MM.1S (cell line): ENCODE results near the gene SH3RF3.

Experiments
- DNase-seq: peaks from one replicate; pipeline ENCODE4 v3.0.0-alpha.2; 2015
- H2AFZ ChIP-seq: fragments of 300-600 bp; sonication (generic); 2 replicates; pipeline ENCODE4 v1.6.0; 2016; ENCODE audit warnings: antibody characterized with exemption, low read length
- H3F3A ChIP-seq: fragments of 300-600 bp; sonication (generic); 2 replicates; pipeline ENCODE4 v1.6.1; 2016; ENCODE audit warnings: mild to moderate bottlenecking, antibody characterized with exemption, low read length, moderate library complexity, mixed read lengths; ENCODE audit not compliant: insufficient read depth
- H3K27ac ChIP-seq: fragments of 300-600 bp; sonication (generic); 2 replicates; pipeline ENCODE4 v1.5.1; 2016; ENCODE audit warnings: mild to moderate bottlenecking, low read length
- H3K27me3 ChIP-seq: fragments of 300-600 bp; sonication (generic); replicated peaks from 2 replicates; pipeline ENCODE4 v1.6.0; 2016; ENCODE audit warnings: low read length; ENCODE audit not compliant: insufficient read depth
- H3K36me3 ChIP-seq: fragments of 300-600 bp; sonication (generic); replicated peaks from 2 replicates; pipeline ENCODE4 v1.6.1; 2016; ENCODE audit warnings: mild to moderate bottlenecking, low read length, mixed read lengths; ENCODE audit not compliant: insufficient read depth
- H3K4me1 ChIP-seq: fragments of 300-600 bp; sonication (generic); 2 replicates; pipeline ENCODE4 v1.6.1; 2016; ENCODE audit warnings: low read length, mixed read lengths
- H3K4me2 ChIP-seq: fragments of 300-600 bp; sonication (generic); 2 replicates; pipeline ENCODE4 v1.6.0; 2016; ENCODE audit warnings: low read depth, low read length
- H3K4me3 ChIP-seq: fragments of 300-600 bp; sonication (generic); 2 replicates; pipeline ENCODE4 v1.5.1; 2016; ENCODE audit warnings: low read length, mixed read lengths
- H3K79me2 ChIP-seq: fragments of 300-600 bp; sonication (generic); 2 replicates; pipeline ENCODE4 v1.6.1; 2016; ENCODE audit warnings: mixed run types, low read length, mixed read lengths
- H3K9ac ChIP-seq: fragments of 300-600 bp; sonication (generic); 2 replicates; pipeline ENCODE4 v1.6.1; 2016; ENCODE audit warnings: low read length, mixed read lengths
- H3K9me2 ChIP-seq: fragments of 300-600 bp; sonication (generic); replicated peaks from 2 replicates; pipeline ENCODE4 v1.6.1; 2016; ENCODE audit warnings: mild to moderate bottlenecking, low read length, mixed read lengths; ENCODE audit not compliant: insufficient read depth
- H3K9me3 ChIP-seq: fragments of 300-600 bp; sonication (generic); replicated peaks from 2 replicates; pipeline ENCODE4 v1.6.1; 2016; ENCODE audit warnings: mild to moderate bottlenecking, low read length, mixed read lengths; ENCODE audit not compliant: insufficient read depth
- H4K20me1 ChIP-seq: fragments of 300-600 bp; sonication (generic); 2 replicates; pipeline ENCODE4 v1.6.1; 2016; ENCODE audit warnings: mild to moderate bottlenecking, low read length, moderate library complexity, mixed read lengths; ENCODE audit not compliant: insufficient read depth
- EZH2 ChIP-seq: fragments of 300-600 bp; sonication (generic); optimal IDR thresholded peaks from 2 replicates; pipeline ENCODE3; 2017; ENCODE audit warnings: low read depth, mild to moderate bottlenecking, antibody characterized with exemption, low read length, mixed read lengths
- EZH2phosphoT487 ChIP-seq: fragments of 300-600 bp; sonication (generic); IDR thresholded peaks from 2 replicates; pipeline ENCODE4 v1.6.1; 2018; ENCODE audit warnings: antibody characterized with exemption, low read length
- TF ChIP-seq, protein P1 (sequence below): fragments of 300-600 bp; sonication (generic); IDR thresholded peaks from 2 replicates; pipeline ENCODE4 v1.5.1; 2016; ENCODE audit warnings: antibody characterized with exemption, low read length, mixed read lengths

SH3RF3 gene

DNA sequence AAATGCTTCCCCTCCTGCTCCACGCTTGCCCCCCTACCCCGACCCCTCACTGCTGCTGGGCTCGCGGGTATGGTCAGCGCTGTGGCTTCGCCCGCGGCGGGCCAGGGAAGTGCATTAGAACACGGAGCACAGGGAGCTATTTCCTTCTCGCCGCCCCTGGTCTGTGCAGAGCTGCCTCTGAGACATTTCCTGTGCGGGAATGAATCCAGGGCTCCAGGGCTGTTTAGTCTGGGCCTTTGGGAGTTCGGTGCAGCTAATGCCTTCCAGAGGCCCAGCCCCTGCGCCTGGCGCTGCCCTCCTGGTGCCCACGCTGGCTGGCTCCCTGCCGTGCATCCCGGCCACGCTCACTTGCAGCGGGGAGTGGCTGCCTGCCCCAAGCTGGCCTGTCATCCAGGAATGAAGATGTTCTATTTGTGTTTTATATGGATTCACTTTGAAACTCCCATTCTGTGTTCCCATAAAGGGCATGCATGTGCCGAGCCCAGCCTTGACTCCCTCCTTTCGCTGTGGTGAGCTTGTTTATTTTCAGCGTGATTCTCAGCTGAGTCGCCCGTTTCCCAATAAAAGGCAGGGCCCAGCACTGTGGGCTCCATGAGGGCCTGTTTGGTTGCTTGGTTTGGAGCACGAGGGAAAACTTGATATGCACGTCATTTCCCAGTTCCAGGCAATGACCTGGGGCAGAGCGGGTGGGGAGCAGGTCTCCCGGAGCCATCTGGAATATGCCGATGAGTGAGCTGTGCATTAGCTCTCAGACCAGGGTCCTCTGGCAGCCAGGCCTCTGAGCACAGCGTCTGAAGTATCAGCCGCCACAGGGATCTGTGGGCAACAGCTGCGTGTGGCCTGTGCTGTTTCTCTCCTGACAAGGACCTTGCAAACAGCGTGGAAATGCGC is 42.7 kb downstream of the SH3RF3 start:
- H3K27ac ChIP-seq: no peak overlapping the region
- H3K9ac ChIP-seq: no peak overlapping the region
- H4K20me1 ChIP-seq: no peaks in the 10 kb centered on the region
- no peaks in the 10 kb centered on the region for H3K36me3 ChIP-seq
- no peak for DNase-seq
- H3K27me3 ChIP-seq: no peaks in the 10 kb centered on the region
- no peaks in the 10 kb centered on the region for H3K9me3 ChIP-seq
- peaks cover 17% of the 10 kb centered on the region for H3K4me1 ChIP-seq
- no peak for TF ChIP-seq EZH2phosphoT487
- TF ChIP-seq EZH2: no peak
- TF ChIP-seq, protein P1, sequence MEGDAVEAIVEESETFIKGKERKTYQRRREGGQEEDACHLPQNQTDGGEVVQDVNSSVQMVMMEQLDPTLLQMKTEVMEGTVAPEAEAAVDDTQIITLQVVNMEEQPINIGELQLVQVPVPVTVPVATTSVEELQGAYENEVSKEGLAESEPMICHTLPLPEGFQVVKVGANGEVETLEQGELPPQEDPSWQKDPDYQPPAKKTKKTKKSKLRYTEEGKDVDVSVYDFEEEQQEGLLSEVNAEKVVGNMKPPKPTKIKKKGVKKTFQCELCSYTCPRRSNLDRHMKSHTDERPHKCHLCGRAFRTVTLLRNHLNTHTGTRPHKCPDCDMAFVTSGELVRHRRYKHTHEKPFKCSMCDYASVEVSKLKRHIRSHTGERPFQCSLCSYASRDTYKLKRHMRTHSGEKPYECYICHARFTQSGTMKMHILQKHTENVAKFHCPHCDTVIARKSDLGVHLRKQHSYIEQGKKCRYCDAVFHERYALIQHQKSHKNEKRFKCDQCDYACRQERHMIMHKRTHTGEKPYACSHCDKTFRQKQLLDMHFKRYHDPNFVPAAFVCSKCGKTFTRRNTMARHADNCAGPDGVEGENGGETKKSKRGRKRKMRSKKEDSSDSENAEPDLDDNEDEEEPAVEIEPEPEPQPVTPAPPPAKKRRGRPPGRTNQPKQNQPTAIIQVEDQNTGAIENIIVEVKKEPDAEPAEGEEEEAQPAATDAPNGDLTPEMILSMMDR: no peak
- H3K9me2 ChIP-seq: no peaks in the 10 kb centered on the region
- H3K4me2 ChIP-seq: no peak overlapping the region
- H3F3A ChIP-seq: peaks cover 6% of the 10 kb centered on the region; the same call in 1 of the 2 replicates
- no peak overlapping the region for H2AFZ ChIP-seq
- H3K79me2 ChIP-seq: peaks cover 93% of the 10 kb centered on the region
- no peak overlapping the region for H3K4me3 ChIP-seq

DNA sequence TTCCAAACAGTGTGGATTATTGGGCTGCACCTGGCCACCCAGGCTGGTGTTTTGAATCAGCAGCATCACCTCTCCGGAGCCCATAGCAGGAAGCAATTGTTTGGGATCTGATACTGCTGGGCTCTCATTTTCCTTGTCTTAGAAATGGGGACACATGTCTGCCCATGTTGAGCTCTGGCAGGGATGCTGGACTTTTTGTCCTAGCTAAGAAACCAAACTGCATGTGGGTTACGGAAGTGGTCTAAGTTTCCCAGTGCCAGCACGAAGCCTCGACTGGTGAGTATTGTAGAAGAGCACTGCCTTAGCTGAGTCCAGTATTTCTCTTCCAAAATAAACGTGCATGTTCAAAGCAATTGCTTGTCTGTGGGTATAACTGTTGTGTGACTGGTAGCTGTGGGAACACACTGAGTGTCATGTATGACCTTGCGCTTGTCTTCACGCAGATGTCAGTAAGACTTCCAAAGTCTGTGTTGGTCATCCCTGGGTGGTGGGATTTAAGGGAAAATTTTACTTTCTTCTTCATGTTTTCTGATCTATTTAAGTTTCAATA is 43.6 kb downstream of the SH3RF3 start:
- H3K4me2 ChIP-seq: no peak overlapping the region

GRCh38 chr2:109173311-109174171 is 44.5 kb downstream of the SH3RF3 start:
- H3K9ac ChIP-seq: no peak overlapping the region
- no peak overlapping the region for H3K4me2 ChIP-seq
- TF ChIP-seq EZH2 (no peak), EZH2phosphoT487 (no peak)
- TF ChIP-seq, protein P1: no peak
- no peak overlapping the region for H3K4me3 ChIP-seq
- H3K9me3 ChIP-seq: no peaks in the 10 kb centered on the region
- H2AFZ ChIP-seq: no peak overlapping the region
- H3K27me3 ChIP-seq: no peaks in the 10 kb centered on the region
- H3K36me3 ChIP-seq: no peaks in the 10 kb centered on the region
- no peaks in the 10 kb centered on the region for H3K9me2 ChIP-seq
- peaks cover 95% of the 10 kb centered on the region for H3K79me2 ChIP-seq
- H3F3A ChIP-seq: peaks cover 6% of the 10 kb centered on the region; the same call in 1 of the 2 replicates
- no peak overlapping the region for H3K27ac ChIP-seq
- H4K20me1 ChIP-seq: no peaks in the 10 kb centered on the region
- no peak for DNase-seq
- peaks cover 17% of the 10 kb centered on the region for H3K4me1 ChIP-seq

More for the DNA sequence above, 43.6 kb downstream of the SH3RF3 start:
- no peak overlapping the region for H3K9ac ChIP-seq
- H3K4me1 ChIP-seq: peaks cover 17% of the 10 kb centered on the region
- H3K27ac ChIP-seq: no peak overlapping the region
- H3K9me3 ChIP-seq: no peaks in the 10 kb centered on the region
- no peak for DNase-seq
- no peaks in the 10 kb centered on the region for H3K36me3 ChIP-seq
- no peak overlapping the region for H2AFZ ChIP-seq
- H3K27me3 ChIP-seq: no peaks in the 10 kb centered on the region
- no peak overlapping the region for H3K4me3 ChIP-seq
- H3K9me2 ChIP-seq: no peaks in the 10 kb centered on the region
- H3F3A ChIP-seq: peaks cover 6% of the 10 kb centered on the region; the same call in 1 of the 2 replicates
- no peaks in the 10 kb centered on the region for H4K20me1 ChIP-seq
- TF ChIP-seq, protein P1: no peak
- TF ChIP-seq EZH2 (no peak), EZH2phosphoT487 (no peak)
- H3K79me2 ChIP-seq: peaks cover 95% of the 10 kb centered on the region
